Measurements from ENCODE around the gene UBE2E2. TPM values are rescaled to one million over a fixed set of nuclear protein-coding genes. Genes with fewer than 3 reads are reported as not detected.

The UBE2E2 gene
- polyA plus RNA-seq, 1 donor (not counting 4 experiments of a cell fraction or from before 2014, with no cell fraction given) = 63.2 TPM

DNA sequence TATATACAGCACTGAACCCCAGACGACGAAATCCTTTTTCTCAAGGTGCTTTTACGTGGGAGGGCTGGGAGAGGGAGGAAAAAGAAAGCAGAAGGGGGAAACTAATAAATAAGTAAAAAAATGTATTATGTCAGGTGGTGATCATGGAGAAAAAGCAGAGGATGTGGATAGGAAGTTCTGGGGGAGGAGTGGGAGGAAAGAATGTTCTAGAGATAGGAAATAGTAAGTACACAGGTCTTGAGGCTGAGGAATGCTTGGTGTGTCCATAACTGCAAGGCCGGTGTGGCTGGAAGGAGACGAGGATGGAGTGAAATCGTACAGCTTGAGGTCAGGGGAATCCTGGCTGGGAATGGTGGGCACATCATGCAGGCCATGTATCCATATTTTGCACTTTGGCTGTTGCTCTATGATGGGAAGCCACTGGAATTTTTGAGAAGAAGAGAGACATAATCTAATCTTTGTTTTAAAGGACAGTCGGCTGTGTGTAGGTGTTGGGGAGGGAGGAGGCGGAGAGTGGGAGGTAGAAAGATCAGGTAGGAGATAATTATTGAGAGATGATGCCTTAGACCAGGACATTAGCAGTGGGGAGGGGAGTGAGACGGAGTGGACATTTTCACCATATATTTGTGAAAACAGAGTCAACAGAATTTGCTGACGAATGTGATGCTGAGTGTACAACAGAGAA is 1.8 kb upstream of the UBE2E2 start:
- dilution Hi-C loops (cut with MboI; ENCODE audit: extremely low pct_ligation_motif_present, low sequenced_read_pairs) = no loop called here
- H3K9me3 ChIP-seq (ENCODE audit: control insufficient read depth, low read depth, low read length) = no peaks in the 10 kb centered on the region
- no peak for TF ChIP-seq EZH2 (IDR thresholded peaks at IDR 0.05; ENCODE audit: low read length)
- TF ChIP-seq, protein P1, sequence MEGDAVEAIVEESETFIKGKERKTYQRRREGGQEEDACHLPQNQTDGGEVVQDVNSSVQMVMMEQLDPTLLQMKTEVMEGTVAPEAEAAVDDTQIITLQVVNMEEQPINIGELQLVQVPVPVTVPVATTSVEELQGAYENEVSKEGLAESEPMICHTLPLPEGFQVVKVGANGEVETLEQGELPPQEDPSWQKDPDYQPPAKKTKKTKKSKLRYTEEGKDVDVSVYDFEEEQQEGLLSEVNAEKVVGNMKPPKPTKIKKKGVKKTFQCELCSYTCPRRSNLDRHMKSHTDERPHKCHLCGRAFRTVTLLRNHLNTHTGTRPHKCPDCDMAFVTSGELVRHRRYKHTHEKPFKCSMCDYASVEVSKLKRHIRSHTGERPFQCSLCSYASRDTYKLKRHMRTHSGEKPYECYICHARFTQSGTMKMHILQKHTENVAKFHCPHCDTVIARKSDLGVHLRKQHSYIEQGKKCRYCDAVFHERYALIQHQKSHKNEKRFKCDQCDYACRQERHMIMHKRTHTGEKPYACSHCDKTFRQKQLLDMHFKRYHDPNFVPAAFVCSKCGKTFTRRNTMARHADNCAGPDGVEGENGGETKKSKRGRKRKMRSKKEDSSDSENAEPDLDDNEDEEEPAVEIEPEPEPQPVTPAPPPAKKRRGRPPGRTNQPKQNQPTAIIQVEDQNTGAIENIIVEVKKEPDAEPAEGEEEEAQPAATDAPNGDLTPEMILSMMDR (optimal IDR thresholded peaks at IDR 0.05 in 1 of 3, IDR thresholded peaks at IDR 0.05 in 1 of 3, conservative IDR thresholded peaks at IDR 0.05 in 1 of 3; ENCODE audit: extremely low read depth in 1 of 3, insufficient read depth in 2 of 3, low read length in 3 of 3) = no peak
- H3K36me3 ChIP-seq (ENCODE audit: control insufficient read depth in 2 of 2, extremely low read depth in 1 of 2, insufficient read depth in 2 of 2, low read length in 2 of 2) = no peaks in the 10 kb centered on the region
- peaks cover 10% of the 10 kb centered on the region for H3K4me1 ChIP-seq (ENCODE audit: control insufficient read depth, extremely low read depth, insufficient read depth, low read length)
- no peak overlapping the region for H3K4me3 ChIP-seq (ENCODE audit: control insufficient read depth in 2 of 3, extremely low read depth in 1 of 3, insufficient read depth in 2 of 3, low read depth in 1 of 3, low read length in 3 of 3)
- no peak overlapping the region for H3K27ac ChIP-seq (ENCODE audit: control insufficient read depth, insufficient read depth, low read length)
- H4K20me1 ChIP-seq (ENCODE audit: control insufficient read depth, extremely low read depth, insufficient read depth, low read length) = no peaks in the 10 kb centered on the region
- FAIRE-seq (no peak), DNase-seq (ENCODE audit: low read depth, low spot score) (no peak)
- H2AFZ ChIP-seq (ENCODE audit: control insufficient read depth, low read length) = no peak overlapping the region
- H3K79me2 ChIP-seq (ENCODE audit: control insufficient read depth, insufficient read depth, low read length) = peaks cover 13% of the 10 kb centered on the region
- no peak overlapping the region for H3K4me2 ChIP-seq (ENCODE audit: control insufficient read depth, extremely low read depth, insufficient read depth, low read depth, low read length)
- H3K9me1 ChIP-seq (ENCODE audit: control insufficient read depth, extremely low read depth, insufficient read depth, low read length) = no peaks in the 10 kb centered on the region
- no peak overlapping the region for H3K9ac ChIP-seq (ENCODE audit: control insufficient read depth, extremely low read depth, insufficient read depth, low read length)
- peaks cover 17% of the 10 kb centered on the region for H3K27me3 ChIP-seq (ENCODE audit: control insufficient read depth, extremely low read depth, insufficient read depth, low read length)

DNA sequence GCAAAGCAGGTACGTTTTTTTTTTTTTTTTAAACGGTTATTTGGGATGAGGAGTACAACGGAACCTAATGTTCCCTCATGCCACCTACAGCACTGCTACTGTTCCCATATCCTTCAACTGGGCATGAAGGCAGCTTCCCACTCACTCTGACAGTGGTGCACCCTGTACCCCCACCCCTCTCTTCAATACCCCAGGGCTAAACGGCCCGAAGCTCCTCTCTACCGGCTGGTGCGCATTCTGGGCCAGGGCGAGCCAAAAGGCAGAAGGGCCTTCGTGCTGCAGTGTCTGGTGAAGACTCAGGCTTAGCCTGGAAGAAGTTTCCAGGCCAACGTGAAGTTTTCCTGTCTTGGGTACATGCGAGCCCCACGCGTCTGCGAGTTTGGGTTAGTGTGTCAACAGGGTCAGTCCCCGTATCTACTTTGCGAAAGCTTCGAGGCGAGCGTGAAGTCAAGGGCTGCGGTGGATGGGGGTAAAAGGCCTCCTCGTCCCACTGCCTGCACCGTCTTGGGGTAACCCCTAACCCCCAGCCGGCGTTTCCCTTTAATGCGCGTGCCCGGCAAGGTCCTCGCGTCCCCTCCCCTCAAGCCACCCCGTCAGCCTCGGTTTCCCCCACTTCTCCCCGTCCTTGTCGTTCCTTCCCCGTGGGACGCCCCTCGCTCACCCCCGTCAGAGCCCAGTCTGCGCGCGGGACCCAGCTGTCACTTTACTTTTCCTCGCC is 765 bp upstream of the UBE2E2 start:
- DNase-seq (ENCODE audit: low read depth, low spot score) = no peak
- no peak for FAIRE-seq

More for the DNA sequence above, 765 bp upstream of the UBE2E2 start:
- peak overlapping the region; percentile 61 to 77 (median 75) for H3K4me3 ChIP-seq (ENCODE audit: control insufficient read depth in 2 of 3, extremely low read depth in 1 of 3, insufficient read depth in 2 of 3, low read depth in 1 of 3, low read length in 3 of 3)
- peak overlapping the region; percentile 88 for H3K4me2 ChIP-seq (ENCODE audit: control insufficient read depth, extremely low read depth, insufficient read depth, low read depth, low read length)
- dilution Hi-C loops (cut with MboI; ENCODE audit: extremely low pct_ligation_motif_present, low sequenced_read_pairs) = no loop called here
- no peaks in the 10 kb centered on the region for H3K9me3 ChIP-seq (ENCODE audit: control insufficient read depth, low read depth, low read length)
- H3K9ac ChIP-seq (ENCODE audit: control insufficient read depth, extremely low read depth, insufficient read depth, low read length) = peak overlapping the region; percentile 71
- H3K79me2 ChIP-seq (ENCODE audit: control insufficient read depth, insufficient read depth, low read length) = peaks cover 21% of the 10 kb centered on the region
- H3K36me3 ChIP-seq (ENCODE audit: control insufficient read depth in 2 of 2, extremely low read depth in 1 of 2, insufficient read depth in 2 of 2, low read length in 2 of 2) = no peaks in the 10 kb centered on the region
- peak overlapping the region; percentile 93 for H2AFZ ChIP-seq (ENCODE audit: control insufficient read depth, low read length)
- no peaks in the 10 kb centered on the region for H3K9me1 ChIP-seq (ENCODE audit: control insufficient read depth, extremely low read depth, insufficient read depth, low read length)
- H3K27me3 ChIP-seq (ENCODE audit: control insufficient read depth, extremely low read depth, insufficient read depth, low read length) = peaks cover 14% of the 10 kb centered on the region
- no peaks in the 10 kb centered on the region for H4K20me1 ChIP-seq (ENCODE audit: control insufficient read depth, extremely low read depth, insufficient read depth, low read length)
- H3K27ac ChIP-seq (ENCODE audit: control insufficient read depth, insufficient read depth, low read length) = no peak overlapping the region
- TF ChIP-seq EZH2 (IDR thresholded peaks at IDR 0.05; ENCODE audit: low read length) = peak; percentile 60
- TF ChIP-seq, protein P1 (optimal IDR thresholded peaks at IDR 0.05 in 1 of 3, IDR thresholded peaks at IDR 0.05 in 1 of 3, conservative IDR thresholded peaks at IDR 0.05 in 1 of 3; ENCODE audit: extremely low read depth in 1 of 3, insufficient read depth in 2 of 3, low read length in 3 of 3) = no peak
- H3K4me1 ChIP-seq (ENCODE audit: control insufficient read depth, extremely low read depth, insufficient read depth, low read length) = peaks cover 10% of the 10 kb centered on the region

Measured in keratinocyte (primary cell).